COR-L47 (cell line): Measurements from ENCODE around the gene HTR7.
A peak's percentile ranks its signal among the peaks of the same experiment; 100 is the strongest.

ENCODE experiments used
- DNase-seq: peaks from one replicate; lab custom pipeline; 2025; lab: John Stamatoyannopoulos, UW

The HTR7 gene

DNA sequence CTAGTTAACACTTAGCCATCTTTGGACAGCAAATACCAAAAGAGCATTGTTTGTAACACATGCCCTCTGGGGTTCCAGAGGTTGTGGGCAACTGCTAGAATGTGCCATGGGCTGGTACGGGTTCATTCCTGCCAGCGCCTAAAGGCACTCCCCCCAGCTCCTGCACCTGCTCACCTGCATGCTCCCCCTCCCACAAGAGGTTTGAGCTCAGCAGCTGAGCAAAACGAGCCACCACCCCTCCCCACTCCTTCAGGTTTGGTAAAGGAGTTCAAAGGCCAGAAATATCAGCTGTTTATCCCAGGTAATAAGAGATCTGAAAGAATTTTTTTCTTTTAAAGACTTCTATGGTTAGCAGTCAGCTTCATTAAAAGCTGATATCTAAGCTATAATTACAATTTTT lies 53.5 kb downstream of the HTR7 start:
- DNase-seq, result no peak

DNA sequence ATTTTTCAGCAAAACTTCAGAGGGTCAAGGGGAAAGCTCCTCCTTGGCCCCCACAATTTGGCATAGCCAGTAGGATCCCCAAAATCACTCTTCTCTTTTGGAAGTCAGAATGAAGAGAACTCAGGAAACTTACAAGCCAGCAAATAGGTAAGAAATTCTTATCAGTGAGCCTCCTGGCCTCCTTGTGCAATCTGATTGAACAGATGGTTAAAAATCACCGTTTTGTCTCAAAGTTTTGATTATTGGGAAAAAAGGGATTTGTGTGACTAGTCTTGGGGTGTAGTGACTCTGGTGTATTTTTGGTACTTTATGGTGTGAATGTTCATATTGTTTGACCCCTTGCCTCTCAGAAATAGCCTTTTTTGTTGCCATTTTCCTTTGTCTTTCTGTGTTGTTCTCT lies 56.2 kb downstream of the HTR7 start:
- no peak for DNase-seq

DNA sequence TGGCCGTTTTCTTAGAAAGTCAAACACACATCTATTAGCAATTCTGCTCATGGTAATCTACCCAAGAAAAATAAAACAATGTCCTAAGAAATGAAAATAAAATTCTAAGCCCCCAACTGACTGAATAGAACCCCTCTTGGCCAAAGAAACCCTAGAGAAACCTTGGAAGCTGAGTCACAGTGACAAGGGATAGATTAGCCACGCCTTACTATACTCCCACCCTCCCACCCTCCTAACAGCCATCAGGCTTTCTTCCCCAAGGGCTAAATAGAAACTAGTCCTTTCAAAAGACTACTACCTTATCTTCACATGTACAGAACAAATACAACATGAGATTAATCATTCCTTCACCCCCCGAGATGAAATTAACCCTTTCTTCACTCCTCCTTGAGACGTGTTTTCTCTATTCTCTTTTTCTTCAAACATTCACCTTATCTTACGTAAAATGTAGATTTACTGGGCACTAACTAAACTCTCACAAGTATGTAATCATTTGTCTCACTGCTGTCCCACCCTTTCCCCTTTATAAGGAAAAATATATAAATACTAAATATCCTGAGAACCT lies 57.5 kb downstream of the HTR7 start:
- DNase-seq, result no peak

DNA sequence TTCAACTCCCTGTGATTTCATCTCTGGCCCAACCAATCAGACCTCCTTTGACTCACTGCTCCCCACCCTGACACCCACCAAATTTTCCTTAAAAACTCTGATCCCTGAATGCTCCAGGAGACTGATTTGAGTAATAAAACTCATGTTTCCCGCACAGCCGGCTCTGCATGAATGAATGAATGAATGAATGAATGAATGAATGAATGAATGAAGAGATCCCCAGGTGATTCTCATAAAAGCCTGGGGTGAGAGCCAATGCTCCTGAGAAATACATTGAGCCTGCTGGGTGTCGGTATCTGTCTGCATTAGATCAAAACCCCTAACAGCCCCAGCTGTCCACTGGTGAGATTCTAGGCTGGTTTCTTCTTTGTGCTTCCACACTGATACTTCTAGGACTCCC lies 58.7 kb downstream of the HTR7 start:
- DNase-seq, result no peak

DNA sequence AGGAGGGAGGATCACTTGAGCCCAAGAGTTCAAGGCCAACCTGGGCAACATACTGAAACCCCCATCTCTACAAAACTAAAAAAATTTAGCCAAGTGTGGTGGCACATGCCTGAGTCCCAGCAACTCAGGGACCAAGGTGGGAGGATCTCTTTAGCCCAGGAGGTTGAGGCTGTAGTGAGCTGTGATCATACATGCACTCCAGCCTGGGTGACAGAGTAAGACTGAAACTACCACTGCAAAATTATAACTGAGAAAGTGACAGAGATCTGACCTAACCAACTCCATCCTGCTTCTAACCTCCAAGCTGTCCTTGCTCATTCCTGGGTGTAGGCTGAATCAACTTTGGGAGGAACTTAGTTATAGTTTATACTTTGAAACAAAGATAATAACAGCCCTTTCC lies 59.4 kb downstream of the HTR7 start:
- no peak for DNase-seq

DNA sequence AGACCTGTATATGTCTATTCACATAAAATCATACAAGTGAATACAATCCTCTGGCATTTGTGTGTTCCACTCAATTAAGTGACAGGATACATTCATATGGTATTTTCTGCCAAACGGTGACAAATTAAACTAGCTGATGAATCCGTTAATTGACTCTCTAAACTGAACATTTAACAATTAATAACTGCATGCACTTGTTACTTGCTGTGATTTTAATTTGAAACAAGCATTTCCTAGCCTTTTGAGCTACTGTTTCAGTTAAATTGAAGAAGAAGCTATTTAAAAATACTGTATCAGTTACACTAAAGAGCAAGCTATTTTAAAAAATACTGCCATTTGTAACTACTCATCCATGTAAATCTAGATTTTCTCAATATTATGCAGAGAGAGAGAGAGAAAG lies 67.4 kb downstream of the HTR7 start:
- no peak for DNase-seq

DNA sequence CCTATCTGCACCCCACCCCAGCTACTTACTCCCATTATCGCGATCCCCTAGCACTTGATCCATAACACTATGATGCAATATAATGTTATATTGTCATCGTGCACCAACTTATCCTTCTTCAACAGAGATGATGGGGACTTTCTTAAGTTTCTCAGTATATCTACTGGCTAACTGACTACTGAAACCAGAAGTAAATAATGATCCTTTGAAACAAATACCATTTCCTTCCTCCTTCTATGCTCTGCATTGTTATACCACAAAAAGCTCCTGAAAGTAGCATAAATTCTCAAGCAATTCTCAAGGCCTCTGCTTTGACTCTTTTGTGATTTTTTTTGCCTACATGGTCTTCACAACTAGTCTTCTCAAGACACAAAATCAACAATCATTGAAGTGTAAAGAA lies 68.9 kb downstream of the HTR7 start:
- DNase-seq, result no peak

DNA sequence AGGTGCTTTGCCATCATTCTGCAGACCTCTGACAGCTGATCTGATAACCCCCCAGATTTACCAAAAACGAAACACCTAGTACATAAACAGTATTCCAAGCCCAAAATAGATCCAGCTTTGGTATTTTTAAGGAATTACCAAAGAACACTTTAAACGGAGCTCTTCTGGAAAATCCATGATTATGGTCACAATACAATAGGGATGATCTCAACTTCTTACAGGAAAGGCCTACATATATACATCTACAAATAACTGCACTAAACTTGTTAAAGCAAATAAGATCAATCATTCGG lies 69.7 kb downstream of the HTR7 start:
- no peak for DNase-seq

DNA sequence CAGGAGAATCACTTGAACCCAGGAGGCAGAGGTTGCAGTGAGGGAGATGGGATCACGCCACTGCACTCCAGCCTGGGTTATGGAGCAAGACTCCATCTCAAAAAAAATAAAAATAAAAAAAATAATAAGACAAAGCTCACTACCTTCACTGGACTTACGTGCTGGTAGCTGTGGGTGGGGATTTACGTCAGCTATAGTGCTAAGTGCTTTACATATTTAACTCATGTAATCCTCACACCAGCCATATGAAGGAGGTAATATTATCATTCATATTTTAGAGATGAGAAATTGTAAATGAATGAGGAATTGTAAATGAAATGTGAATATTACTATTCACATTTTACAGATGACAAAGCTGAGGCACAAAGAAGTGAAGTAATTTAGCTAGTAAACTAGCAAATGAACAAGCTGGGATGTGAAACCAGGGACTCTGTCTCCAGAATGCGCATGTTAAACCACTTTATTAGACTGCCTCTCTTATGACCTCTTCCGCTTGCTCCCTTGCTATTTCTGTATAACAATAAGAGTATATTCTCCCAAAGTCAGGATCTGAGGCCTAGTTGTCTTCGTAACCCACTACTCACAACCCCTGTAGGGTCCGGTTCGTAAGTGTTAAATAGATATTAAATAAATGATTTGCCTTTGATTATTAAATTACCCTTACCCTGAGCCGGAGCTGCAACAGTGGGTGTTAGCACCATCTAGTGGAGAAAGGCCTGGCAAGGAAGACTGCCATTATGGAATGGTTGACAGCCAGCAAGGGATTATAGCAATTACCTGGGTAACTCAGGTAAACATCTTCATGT lies 70.2 kb downstream of the HTR7 start:
- DNase-seq, result peak; percentile 3

DNA sequence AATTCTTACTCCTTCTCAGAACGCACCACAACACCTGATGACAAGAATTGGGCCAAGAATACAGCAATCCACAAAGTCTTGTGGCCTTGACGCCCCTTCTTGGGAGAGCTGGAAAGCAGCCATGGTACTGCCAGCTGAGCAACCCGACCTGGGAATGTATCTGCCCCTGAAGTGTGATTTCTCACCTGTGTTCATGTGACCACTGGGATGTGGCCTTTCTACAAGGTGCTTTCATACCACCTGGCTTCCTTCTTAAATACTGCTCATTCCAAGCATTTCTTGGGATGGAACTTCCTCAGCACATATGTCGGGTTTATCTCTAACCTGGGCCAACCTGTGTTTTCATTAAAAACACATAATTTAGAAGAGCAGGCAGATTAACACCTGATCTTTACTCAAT lies 72.1 kb downstream of the HTR7 start:
- DNase-seq, result no peak

DNA sequence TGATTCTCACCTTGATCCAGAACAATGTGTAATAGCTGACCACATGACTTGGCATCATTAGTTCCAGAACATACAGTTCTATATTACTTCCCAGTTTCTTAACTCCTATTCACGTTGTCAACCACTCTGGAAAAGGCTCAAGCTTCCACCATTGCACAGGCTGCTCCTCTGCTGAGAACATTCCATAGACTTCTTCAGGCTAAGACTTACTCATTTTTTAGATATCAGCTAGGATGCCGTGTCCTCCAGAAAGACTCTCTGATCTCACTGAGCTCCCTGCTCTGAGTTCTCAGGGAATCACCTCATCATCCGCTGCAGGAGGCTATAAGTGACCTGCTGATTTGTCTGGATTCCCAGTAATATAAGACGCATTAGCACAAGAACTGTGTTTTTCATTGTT lies 73.1 kb downstream of the HTR7 start:
- DNase-seq, result no peak

DNA sequence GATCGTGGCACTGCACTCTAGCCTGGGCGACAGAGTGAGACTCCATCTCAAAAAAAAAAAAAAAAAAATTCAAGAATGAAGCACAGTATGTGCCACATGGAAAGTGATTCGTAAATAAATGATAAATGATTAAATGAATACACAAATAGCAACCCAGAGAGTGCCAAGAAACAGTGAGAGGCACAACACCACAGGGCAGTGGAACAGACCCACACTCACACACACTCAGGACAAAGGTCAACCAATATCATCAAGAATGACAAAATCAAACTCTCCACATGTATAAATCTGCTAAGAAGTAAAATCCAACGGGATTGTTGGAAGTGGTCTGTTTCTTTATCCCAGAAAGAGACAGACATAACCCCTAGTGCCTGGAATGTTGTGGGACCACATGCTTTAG lies 77.4 kb downstream of the HTR7 start:
- DNase-seq, result no peak

DNA sequence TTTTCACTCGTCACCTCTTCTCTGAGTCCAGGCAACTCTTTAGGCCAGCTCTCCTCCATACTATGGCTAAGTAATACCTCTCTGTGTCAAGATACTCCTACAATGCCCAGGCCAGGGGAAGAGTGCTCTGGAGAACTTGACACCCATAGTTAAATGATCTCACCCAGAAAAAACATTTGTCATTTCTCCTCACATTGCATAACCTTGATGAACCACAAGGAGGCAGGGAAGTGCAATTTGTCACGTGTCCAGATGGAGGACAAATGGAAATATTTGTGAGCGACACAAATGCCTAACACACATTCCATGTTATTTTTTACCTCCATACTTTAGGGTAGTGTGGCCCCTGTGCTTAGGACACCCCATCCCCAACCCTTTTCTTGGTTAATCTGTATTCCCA lies 78.3 kb downstream of the HTR7 start:
- DNase-seq, result no peak

DNA sequence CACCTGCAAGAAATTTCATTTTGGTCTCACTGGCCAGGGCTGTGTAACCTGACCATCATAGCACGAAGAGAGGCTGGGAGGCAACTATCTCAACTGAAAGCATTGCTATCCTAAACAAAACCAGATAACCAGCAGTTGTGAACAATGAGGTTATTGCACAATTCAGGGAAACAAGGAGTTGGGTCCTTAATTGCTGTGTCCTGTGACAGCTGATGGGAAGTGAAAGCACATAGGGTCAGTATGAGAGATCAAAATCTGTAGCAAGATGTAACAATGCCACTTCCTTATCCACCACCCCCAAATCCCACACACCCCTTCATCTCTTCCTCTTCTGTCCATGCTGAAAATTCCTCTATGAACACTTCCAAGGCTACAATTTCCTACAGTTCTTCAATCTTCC lies 80.2 kb downstream of the HTR7 start:
- no peak for DNase-seq

DNA sequence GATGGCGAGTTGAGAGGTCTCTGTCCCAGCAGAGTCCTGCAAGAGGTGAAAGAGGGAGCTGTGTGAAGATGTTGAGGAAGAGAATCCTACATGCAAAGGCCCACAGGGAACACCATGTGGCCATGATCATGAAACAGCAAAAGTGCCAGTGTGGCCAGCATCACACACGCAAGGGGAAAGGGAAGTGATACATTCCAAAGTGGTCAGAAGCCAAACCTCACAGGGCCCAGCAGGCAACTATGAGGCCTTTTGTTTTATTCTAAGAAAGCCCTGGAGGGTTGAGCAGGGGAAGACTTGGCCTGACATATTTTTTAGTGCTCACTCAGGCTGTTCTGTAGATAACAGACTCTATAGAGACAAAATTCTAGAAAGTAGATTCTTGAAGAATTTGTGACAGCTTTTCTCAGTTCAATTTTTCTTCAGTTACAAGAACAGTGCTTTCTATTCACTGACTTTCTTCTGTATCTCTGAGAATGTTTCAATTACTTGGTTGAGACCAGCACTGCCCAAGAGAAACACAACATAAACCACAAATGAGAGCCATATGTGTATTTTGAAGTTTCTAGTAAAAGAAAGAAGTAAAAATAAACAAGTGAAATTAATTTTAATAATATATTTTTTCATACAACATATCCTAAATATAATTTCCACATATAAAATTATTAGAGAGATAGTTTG lies 82.3 kb downstream of the HTR7 start:
- no peak for DNase-seq

DNA sequence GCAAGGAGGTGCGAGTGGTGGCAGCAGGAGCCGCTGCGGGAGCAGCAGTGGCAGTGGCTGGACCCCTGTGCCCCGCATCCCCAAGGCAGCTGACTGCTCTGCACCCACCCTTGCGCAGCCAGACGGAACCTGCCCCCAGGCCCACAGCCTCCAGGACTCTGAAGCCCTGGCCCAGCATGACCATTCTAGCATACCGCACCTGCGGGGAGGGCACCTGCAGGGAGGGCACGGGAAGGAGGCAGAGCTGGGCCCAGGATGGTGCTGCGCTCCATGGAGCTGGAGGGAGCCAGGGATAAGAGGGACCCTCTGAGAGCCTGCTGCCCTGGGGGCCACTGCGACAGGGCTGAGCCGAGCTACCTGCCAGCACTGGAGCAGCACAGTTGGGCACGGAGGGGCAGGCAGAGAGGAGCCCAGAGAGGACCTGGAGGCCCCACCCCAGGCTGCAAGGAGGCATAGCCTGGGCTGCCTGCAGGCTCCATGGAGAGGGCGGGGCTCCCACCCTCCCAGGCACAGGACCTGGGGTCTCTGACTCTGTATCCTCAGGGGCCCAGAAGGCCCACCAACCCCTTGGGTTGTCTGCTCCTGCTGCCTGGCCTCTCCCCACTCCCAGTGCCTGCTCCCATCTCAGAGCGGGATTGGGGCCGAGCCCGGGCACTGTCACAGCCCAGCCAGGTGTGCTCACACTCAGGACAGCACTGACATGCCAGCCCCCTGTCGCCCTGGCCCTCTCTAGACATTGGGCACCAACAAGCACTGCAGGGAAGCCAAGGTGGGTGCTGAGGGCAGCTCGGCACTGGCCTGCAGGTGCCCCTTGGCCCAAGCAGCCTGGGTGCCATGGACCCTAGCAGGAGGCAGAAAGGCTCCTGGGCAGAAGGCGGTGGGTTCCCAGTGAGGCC lies 87.6 kb downstream of the HTR7 start:
- DNase-seq, result no peak

DNA sequence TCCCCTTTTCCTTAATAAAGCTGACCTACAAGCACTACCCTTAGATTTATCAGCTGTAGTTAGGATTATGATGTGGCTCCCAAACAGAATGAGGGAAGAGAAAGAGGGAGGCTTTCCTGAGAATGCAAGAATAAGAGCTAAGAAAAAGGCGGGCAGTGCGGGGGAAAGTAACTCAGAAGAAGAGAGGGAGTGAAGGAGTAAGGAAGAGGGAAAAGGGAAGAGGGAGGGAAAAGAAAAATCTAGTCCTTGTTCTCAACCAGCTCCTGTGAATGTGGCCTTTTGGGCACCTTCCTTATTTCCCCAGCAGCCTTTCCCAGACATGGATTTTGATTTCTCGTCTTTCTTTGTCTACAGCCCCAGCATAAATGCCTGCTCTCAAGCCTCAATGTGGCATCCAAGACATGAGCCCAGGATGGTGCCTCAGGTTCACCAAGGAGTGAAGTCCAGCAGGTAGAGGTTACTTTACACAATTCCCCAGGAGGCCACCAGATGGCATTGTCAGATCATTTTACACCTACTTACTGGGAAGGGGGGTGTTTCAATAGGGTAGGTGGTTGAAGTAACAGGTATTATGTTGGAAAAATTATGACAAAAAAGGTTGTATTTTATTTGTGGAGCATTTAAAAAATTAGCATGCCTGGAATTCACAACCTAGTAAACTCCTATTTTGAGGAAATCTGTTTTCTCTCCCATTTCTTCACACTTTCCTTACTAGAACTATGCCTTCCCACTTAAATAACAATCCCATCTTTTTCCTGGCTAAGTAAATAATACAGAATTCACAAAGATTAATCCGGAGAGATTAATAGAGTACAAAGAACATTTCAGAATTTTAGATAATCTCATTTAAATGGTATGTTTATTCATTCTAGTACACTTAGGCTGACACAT lies 106.5 kb downstream of the HTR7 start:
- DNase-seq, result no peak

DNA sequence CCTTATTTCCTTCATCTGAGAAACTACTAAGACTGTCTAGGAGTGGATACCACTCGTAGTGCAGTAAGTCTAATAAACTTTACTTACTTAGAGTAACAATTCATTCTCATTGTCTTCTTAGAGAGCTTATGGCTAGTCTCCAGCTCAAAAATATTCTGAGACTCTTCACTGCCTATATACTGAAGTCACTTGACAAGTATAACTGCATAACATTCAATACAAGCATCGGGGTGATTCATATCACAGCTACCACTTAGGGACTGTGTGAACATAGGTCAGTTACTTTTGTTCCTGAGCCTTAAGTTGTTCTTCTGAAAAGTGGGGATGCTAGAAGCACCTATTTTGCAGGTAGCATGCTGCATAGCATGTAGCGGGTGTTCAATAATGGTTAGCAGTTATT lies 111.0 kb downstream of the HTR7 start:
- DNase-seq, result no peak

DNA sequence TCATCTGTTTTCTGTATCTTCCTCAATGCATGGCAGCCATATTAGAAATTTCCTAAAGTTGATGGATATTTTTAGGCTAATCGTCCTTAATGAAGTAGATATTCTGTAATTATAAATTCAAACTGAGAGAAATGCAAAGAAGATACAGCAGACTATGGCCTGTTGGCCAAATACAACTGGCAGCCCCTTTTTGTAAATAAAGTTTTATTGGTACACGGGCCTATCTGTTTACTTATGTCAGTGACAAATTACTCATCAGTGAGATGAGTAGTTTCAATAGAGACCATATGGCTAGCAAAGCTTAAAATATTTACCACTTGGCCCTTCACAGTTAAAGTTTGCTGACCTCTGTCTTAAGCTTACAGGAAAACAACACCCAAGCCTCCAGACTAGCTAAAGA lies 112.3 kb downstream of the HTR7 start:
- DNase-seq, result no peak

DNA sequence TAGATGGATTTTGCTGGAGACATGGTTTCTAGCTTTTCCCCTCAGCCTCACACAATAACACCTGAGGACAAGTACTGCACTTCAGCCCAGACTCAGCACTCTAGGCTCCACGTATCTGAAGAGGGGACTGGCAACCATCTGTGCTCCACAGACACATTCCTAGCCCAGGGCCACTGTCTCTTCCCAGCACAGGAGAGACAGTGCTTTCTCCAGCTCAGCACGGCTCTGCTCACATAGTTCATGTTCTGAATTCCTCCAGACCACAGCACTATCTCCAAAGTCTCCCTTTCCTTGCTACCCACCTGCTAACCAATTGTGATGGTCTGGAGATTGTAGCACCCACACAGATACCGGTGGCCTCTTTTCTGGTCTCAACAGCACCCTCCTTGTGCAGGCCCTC lies 114.5 kb downstream of the HTR7 start:
- no peak for DNase-seq

DNA sequence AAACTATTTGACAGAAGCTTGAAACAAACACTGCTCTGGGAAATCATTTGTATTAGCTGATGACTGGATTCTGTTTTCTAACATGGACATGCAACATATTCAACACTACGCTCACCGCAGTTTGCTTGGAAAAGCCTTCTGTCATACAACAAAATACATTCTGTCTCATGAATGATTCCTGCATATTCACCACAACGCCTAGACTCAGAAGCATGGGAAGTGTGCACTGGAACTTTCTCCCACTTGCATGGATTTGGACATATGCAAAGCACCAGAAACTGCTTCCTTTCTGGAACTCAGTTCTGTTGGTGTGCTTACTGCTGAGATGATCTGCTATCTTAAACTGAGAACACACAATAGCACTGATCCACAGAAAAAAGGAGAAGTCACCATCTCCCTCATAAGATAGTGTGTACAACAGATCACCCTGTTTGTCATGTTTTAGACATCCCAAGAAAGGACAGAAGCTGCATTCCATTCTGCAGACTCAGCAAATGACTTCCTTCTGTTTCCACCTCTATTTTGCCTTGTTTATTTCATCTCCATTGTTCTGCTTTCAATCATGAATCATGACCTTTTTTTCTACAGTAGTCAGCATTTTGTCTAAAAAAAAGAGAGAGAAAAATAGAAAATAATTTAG lies 115.8 kb downstream of the HTR7 start:
- no peak for DNase-seq
